K562 (cell line): ENCODE measurements around the gene PLCG2. TPM values are rescaled to one million over a fixed set of nuclear protein-coding genes. Genes with fewer than 3 reads are reported as not detected.

Experiments
- ATAC-seq: fragments of 200-7000 bp; cut with Tn5 transposase; 3 replicates; pipeline ENCODE4 v1.9.1; 2020; ENCODE audit warnings: moderate library complexity
- BruUV-seq: library from RNA; stranded (reverse); fragments of 400-500 nt; replicated peaks from 2 replicates; lab custom pipeline; 2021; lab: Mats Ljungman, UMichigan
- CTCF ChIA-PET: fragments of 300-600 bp; formaldehyde crosslinking; extraction: SDS; loops from one replicate; lab custom pipeline; 2021; ENCODE audit warnings: low intra/inter-chr PET ratio; lab: Yijun Ruan, JAX
- POLR2A ChIA-PET: fragments of 300-600, 350-650 bp; sonication (Branson Sonifier 250); formaldehyde crosslinking; extraction: SDS; loops from one replicate; lab custom pipeline; 2021; ENCODE audit warnings: antibody characterized with exemption, inconsistent platforms; lab: Yijun Ruan, JAX
- DNase-seq, 4 experiments: peaks; one replicate each; pipeline versions ENCODE4 v3.0.0 to v3.0.0-alpha.2; 2011 to 2018; ENCODE audit warnings: low spot score in 3 of 4, mixed read lengths in 3 of 4; ENCODE audit errors: extremely low read depth in 1 of 4
- FAIRE-seq: peaks from 2 replicates; lab custom pipeline; 2011; peaks lifted over from hg19 to GRCh38; lab: Jason Lieb, UNC
- H2AFZ ChIP-seq: 2 replicates; pipeline ENCODE4 v1.6.0; 2011; ENCODE audit warnings: low read depth, low read length, control low read depth, inconsistent platforms
- H3K27ac ChIP-seq: fragments of 200-600 bp; 3 replicates; pipeline ENCODE4 v1.8.0; 2011; ENCODE audit warnings: low read depth, mild to moderate bottlenecking, control low read depth, inconsistent platforms, low read length, moderate library complexity, mixed read lengths; ENCODE audit errors: extremely low read depth
- H3K27me3 ChIP-seq, 2 experiments: fragments of 300-600 bp in 1 of 2; 2 replicates in 1 of 2; 3 replicates in 1 of 2; pipeline versions ENCODE4 v1.6.0 to v1.8.0; 2011; ENCODE audit warnings: inconsistent platforms in 2 of 2, low read length in 2 of 2, mild to moderate bottlenecking in 1 of 2, mixed read lengths in 1 of 2, moderate library complexity in 1 of 2; ENCODE audit not compliant: control insufficient read depth in 2 of 2, insufficient read depth in 2 of 2
- H3K36me3 ChIP-seq: fragments of 300-600 bp; 3 replicates; pipeline ENCODE4 v1.8.0; 2011; ENCODE audit warnings: mild to moderate bottlenecking, low read length, inconsistent platforms; ENCODE audit not compliant: control insufficient read depth, insufficient read depth
- H3K4me1 ChIP-seq, 2 experiments: fragments of 200-600 bp in 1 of 2; replicated peaks in 1 of 2; 2 replicates in 1 of 2; 3 replicates in 1 of 2; pipeline versions ENCODE4 v1.5.1 to v1.8.0; 2011; ENCODE audit warnings: inconsistent platforms in 2 of 2, low read length in 2 of 2, mild to moderate bottlenecking in 1 of 2, mixed read lengths in 1 of 2, moderate library complexity in 1 of 2; ENCODE audit not compliant: control insufficient read depth in 2 of 2, insufficient read depth in 2 of 2
- H3K4me2 ChIP-seq: 2 replicates; pipeline ENCODE4 v1.6.1; 2011; ENCODE audit warnings: low read length, control low read depth, inconsistent platforms, mixed read lengths; ENCODE audit not compliant: insufficient read depth
- H3K4me3 ChIP-seq: fragments of 200-600 bp; sonication (generic), shearing (Covaris generic); 2 replicates; pipeline ENCODE4 v1.5.1; 2016; ENCODE audit warnings: control low read depth, inconsistent platforms
- H3K79me2 ChIP-seq: fragments of 200-600 bp; 3 replicates; pipeline ENCODE4 v1.8.0; 2011; ENCODE audit warnings: low read length, inconsistent platforms; ENCODE audit not compliant: control insufficient read depth, insufficient read depth
- H3K9ac ChIP-seq, 2 experiments: 2 replicates each; pipeline versions ENCODE4 v1.6.0 to v1.6.1; 2011; ENCODE audit warnings: low read depth in 2 of 2, low read length in 2 of 2, control low read depth in 1 of 2, inconsistent platforms in 1 of 2, mild to moderate bottlenecking in 1 of 2, mixed read lengths in 1 of 2; ENCODE audit not compliant: insufficient read depth in 1 of 2
- H3K9me1 ChIP-seq: one replicate; pipeline ENCODE4 v1.6.0; 2011; ENCODE audit warnings: inconsistent platforms, mild to moderate bottlenecking, low read length, moderate library complexity; ENCODE audit not compliant: control insufficient read depth, insufficient read depth
- H3K9me3 ChIP-seq: replicated peaks from 2 replicates; pipeline ENCODE4 v1.5.1; 2011; ENCODE audit warnings: low read depth, low read length, inconsistent platforms; ENCODE audit not compliant: control insufficient read depth, insufficient read depth
- H4K20me1 ChIP-seq: replicated peaks from 2 replicates; pipeline ENCODE4 v1.6.1; 2011; ENCODE audit warnings: low read length, inconsistent platforms, mixed read lengths; ENCODE audit not compliant: control insufficient read depth, insufficient read depth
- ADNP ChIP-seq: fragments of 200-800 bp; sonication (Bioruptor generic); IDR thresholded peaks from 2 replicates; pipeline ENCODE4 v1.6.1; 2016; ENCODE audit warnings: missing genetic modification characterization, missing compliant biosample characterization
- EWSR1 ChIP-seq: fragments of 450-650 bp; IDR thresholded peaks from 2 replicates; pipeline ENCODE4 v1.6.1; 2018; ENCODE audit warnings: borderline replicate concordance, mild to moderate bottlenecking, low read depth, moderate library complexity; ENCODE audit not compliant: partially characterized antibody
- HMGN3 ChIP-seq: IDR thresholded peaks from 2 replicates; pipeline ENCODE4 v1.6.1; 2011; ENCODE audit warnings: borderline replicate concordance, low read depth, mild to moderate bottlenecking, mixed read lengths, low read length; ENCODE audit not compliant: insufficient read length; ENCODE audit errors: extremely low read depth
- JUN ChIP-seq, 2 experiments: sonication (generic) in 1 of 2; formaldehyde crosslinking in 1 of 2; IDR thresholded peaks; 2 replicates each; pipeline versions ENCODE4 v1.6.1 to v1.8.0; 2012 to 2022; ENCODE audit warnings: borderline replicate concordance in 2 of 2, mild to moderate bottlenecking in 2 of 2, improper control_type of control experiment in 1 of 2, low read depth in 1 of 2, low read length in 1 of 2, missing genetic modification reagents in 1 of 2
- KAT8 ChIP-seq: fragments of 450-650 bp; IDR thresholded peaks from 2 replicates; pipeline ENCODE4 v1.6.1; 2016; ENCODE audit warnings: low read depth, mild to moderate bottlenecking
- MED1 ChIP-seq: sonication (generic); formaldehyde crosslinking; IDR thresholded peaks from 2 replicates; pipeline ENCODE4 v1.8.1; 2023; ENCODE audit warnings: missing genetic modification reagents, borderline replicate concordance
- SREBF2 ChIP-seq: sonication (generic); formaldehyde crosslinking; IDR thresholded peaks from 2 replicates; pipeline ENCODE4 v1.4.0; 2020; ENCODE audit warnings: mild to moderate bottlenecking, missing genetic modification reagents
- TBL1XR1 ChIP-seq, 2 experiments: IDR thresholded peaks; 2 replicates each; pipeline ENCODE4 v1.6.1; 2012; ENCODE audit warnings: improper control_type of control experiment in 2 of 2, low read length in 2 of 2, mild to moderate bottlenecking in 1 of 2
- ZFP1 ChIP-seq: fragments of 450-650 bp; formaldehyde crosslinking; IDR thresholded peaks from 2 replicates; pipeline ENCODE4 v1.4.0; 2020; ENCODE audit warnings: mild to moderate bottlenecking, mixed read lengths
- ZKSCAN1 ChIP-seq: fragments of 150-350 bp; IDR thresholded peaks from 2 replicates; pipeline ENCODE4 v1.6.1; 2016; ENCODE audit warnings: low read depth, low read length
- ZNF217 ChIP-seq: sonication (generic); formaldehyde crosslinking; IDR thresholded peaks from 2 replicates; pipeline ENCODE4 v1.8.0; 2022; ENCODE audit warnings: mild to moderate bottlenecking, missing genetic modification reagents
- ZNF263 ChIP-seq: sonication (generic); formaldehyde crosslinking; IDR thresholded peaks from 2 replicates; pipeline ENCODE4 v1.8.0; 2022; ENCODE audit warnings: mild to moderate bottlenecking, missing genetic modification reagents, borderline replicate concordance
- ZNF717 ChIP-seq: fragments of 250-450 bp; sonication (Bioruptor Pico); IDR thresholded peaks from 2 replicates; pipeline ENCODE4 v1.5.0; 2021
- WGBS: fragments of 100-300 bp; shearing (Covaris generic); methylation state at CpG from one replicate; pipeline ENCODE4 v1.1.6; 2016; ENCODE audit warnings: low coverage, mixed read lengths; ENCODE audit not compliant: insufficient coverage; ENCODE audit errors: missing lambda C conversion rate; 5-methylcytosine and 5-hydroxymethylcytosine counted together
- in situ Hi-C: fragments of 300-500 bp; cut with MboI; formaldehyde crosslinking; loops from 4 replicates; pipeline ENCODE4 v1.15.0; 2018; ENCODE audit warnings: inconsistent platforms, mixed read lengths
- intact Hi-C: fragments of 100-400 bp; cut with micrococcal nuclease; formaldehyde crosslinking; loops from 2 replicates; pipeline ENCODE4 v1.14.2; 2022
- polyA plus RNA-seq, 8 experiments: library from polyadenylated mRNA; depleted of rRNA in 4 of 8; stranded (reverse) in 5 of 8; unstranded in 3 of 8; fragments of >200 nt; fragmentation: Nextera tagmentation in 2 of 8; fragmentation: Illumina TruSeq in 1 of 8; extraction: Ambion mirVana in 2 of 8; extraction: Trizol in 1 of 8; gene quantifications; 2 replicates each; pipeline versions ENCODE4 v1.2.1 to v1.2.3, GENCODE V29; 2011 to 2014; ENCODE audit warnings: inconsistent platforms in 1 of 8, missing spikeins in 1 of 8
- total RNA-seq, 7 experiments: library from RNA; depleted of rRNA in 6 of 7; stranded (reverse); fragments of >200 nt in 6 of 7; fragmentation: Illumina TruSeq in 2 of 7; extraction: Trizol in 2 of 7; gene quantifications; 2 replicates each; pipeline versions ENCODE4 v1.2.1 to v1.2.3, GENCODE V29; 2011 to 2021; ENCODE audit warnings: low replicate concordance in 1 of 7
- TF ChIP-seq, protein P1 (sequence below): fragments of 450-650 bp; IDR thresholded peaks from 2 replicates; pipeline ENCODE4 v1.6.1; 2017; ENCODE audit warnings: antibody characterized with exemption, mild to moderate bottlenecking
- TF ChIP-seq, protein P2 (sequence below): fragments of 450-650 bp; IDR thresholded peaks from 2 replicates; pipeline ENCODE4 v1.6.1; 2017; ENCODE audit warnings: antibody characterized with exemption

Gene PLCG2
- total and polyA plus RNA-seq, 9 of the 15 experiments (the other 6 are each of a cell fraction or from before 2014, with no cell fraction given) = 0.94 to 7.1 (median 3.1) TPM

DNA sequence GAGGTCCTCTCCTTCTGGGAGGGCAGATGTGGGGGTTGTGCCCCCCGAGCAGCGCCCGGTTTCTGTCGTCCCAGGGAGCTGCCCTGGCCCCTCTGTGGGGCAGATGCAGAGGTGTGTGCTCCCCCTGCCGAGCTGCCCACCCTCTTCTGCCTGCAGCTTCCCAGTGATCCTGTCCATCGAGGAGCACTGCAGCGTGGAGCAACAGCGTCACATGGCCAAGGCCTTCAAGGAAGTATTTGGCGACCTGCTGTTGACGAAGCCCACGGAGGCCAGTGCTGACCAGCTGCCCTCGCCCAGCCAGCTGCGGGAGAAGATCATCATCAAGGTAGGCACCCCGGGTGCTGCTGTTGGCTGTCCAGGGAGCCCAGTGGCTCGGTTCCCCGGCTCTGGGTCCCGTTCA lies 121.4 kb downstream of the PLCG2 start:
- no peak overlapping the region for H3K27ac ChIP-seq
- no TSS peak for BruUV-seq
- ChIA-PET POLR2A (no interaction called here), CTCF (no interaction called here)
- no peak for FAIRE-seq
- no peaks in the 10 kb centered on the region for H3K9me1 ChIP-seq
- H3K79me2 ChIP-seq = no peaks in the 10 kb centered on the region
- H3K36me3 ChIP-seq = no peaks in the 10 kb centered on the region
- H3K9ac ChIP-seq = no peak overlapping the region
- no peak overlapping the region for H3K4me2 ChIP-seq
- H3K4me1 ChIP-seq = peaks cover 0 to 6% of the 10 kb centered on the region in 2 experiments; a peak in 1 of 5 replicates
- intact Hi-C loops = no loop called here
- H3K27me3 ChIP-seq = peaks cover 8 to 31% of the 10 kb centered on the region in 2 experiments; a peak in 4 of 5 replicates
- DNase-seq = no peak
- WGBS = 10% methylated on average over 17 of the region's 17 CpGs
- H4K20me1 ChIP-seq = no peaks in the 10 kb centered on the region
- no peaks in the 10 kb centered on the region for H3K9me3 ChIP-seq
- in situ Hi-C loops = no loop called here
- H3K4me3 ChIP-seq = no peak overlapping the region
- ATAC-seq = no peak
- H2AFZ ChIP-seq = no peak overlapping the region
- no peak for TF ChIP-seq SREBF2
- TF ChIP-seq ZKSCAN1 = no peak
- TF ChIP-seq EWSR1 = no peak
- no peak for TF ChIP-seq ZNF217
- TF ChIP-seq, protein P1, sequence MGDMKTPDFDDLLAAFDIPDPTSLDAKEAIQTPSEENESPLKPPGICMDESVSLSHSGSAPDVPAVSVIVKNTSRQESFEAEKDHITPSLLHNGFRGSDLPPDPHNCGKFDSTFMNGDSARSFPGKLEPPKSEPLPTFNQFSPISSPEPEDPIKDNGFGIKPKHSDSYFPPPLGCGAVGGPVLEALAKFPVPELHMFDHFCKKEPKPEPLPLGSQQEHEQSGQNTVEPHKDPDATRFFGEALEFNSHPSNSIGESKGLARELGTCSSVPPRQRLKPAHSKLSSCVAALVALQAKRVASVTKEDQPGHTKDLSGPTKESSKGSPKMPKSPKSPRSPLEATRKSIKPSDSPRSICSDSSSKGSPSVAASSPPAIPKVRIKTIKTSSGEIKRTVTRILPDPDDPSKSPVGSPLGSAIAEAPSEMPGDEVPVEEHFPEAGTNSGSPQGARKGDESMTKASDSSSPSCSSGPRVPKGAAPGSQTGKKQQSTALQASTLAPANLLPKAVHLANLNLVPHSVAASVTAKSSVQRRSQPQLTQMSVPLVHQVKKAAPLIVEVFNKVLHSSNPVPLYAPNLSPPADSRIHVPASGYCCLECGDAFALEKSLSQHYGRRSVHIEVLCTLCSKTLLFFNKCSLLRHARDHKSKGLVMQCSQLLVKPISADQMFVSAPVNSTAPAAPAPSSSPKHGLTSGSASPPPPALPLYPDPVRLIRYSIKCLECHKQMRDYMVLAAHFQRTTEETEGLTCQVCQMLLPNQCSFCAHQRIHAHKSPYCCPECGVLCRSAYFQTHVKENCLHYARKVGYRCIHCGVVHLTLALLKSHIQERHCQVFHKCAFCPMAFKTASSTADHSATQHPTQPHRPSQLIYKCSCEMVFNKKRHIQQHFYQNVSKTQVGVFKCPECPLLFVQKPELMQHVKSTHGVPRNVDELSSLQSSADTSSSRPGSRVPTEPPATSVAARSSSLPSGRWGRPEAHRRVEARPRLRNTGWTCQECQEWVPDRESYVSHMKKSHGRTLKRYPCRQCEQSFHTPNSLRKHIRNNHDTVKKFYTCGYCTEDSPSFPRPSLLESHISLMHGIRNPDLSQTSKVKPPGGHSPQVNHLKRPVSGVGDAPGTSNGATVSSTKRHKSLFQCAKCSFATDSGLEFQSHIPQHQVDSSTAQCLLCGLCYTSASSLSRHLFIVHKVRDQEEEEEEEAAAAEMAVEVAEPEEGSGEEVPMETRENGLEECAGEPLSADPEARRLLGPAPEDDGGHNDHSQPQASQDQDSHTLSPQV = no peak
- TF ChIP-seq KAT8 = no peak
- TF ChIP-seq ZNF717 = no peak
- TF ChIP-seq ZFP1 = no peak
- TF ChIP-seq ZNF263 (CRISPR knock-in tag) = no peak
- no peak for TF ChIP-seq TBL1XR1 (IDR thresholded peaks at IDR 0.05; ENCODE audit: low read length in 2 of 2)
- no peak for TF ChIP-seq ADNP (tag)
- no peak for TF ChIP-seq JUN (IDR thresholded peaks at IDR 0.05; ENCODE audit: borderline replicate concordance, low read depth, low read length)
- no peak for TF ChIP-seq JUN (CRISPR knock-in tag; IDR thresholded peaks at IDR 0.05; ENCODE audit: borderline replicate concordance)
- TF ChIP-seq HMGN3 = no peak
- no peak for TF ChIP-seq MED1 (CRISPR knock-in tag)
- TF ChIP-seq, protein P2, sequence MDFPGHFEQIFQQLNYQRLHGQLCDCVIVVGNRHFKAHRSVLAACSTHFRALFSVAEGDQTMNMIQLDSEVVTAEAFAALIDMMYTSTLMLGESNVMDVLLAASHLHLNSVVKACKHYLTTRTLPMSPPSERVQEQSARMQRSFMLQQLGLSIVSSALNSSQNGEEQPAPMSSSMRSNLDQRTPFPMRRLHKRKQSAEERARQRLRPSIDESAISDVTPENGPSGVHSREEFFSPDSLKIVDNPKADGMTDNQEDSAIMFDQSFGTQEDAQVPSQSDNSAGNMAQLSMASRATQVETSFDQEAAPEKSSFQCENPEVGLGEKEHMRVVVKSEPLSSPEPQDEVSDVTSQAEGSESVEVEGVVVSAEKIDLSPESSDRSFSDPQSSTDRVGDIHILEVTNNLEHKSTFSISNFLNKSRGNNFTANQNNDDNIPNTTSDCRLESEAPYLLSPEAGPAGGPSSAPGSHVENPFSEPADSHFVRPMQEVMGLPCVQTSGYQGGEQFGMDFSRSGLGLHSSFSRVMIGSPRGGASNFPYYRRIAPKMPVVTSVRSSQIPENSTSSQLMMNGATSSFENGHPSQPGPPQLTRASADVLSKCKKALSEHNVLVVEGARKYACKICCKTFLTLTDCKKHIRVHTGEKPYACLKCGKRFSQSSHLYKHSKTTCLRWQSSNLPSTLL = no peak
